WTC11 (cell line): Measurements from ENCODE around the gene YES1. TPM values are rescaled to one million over a fixed set of nuclear protein-coding genes. Genes with fewer than 3 reads are reported as not detected.

ENCODE experiments used
- ATAC-seq: fragments of 200-7000 bp; cut with Tn5 transposase; 2 replicates; pipeline ENCODE4 v1.10.0; 2021; ENCODE audit warnings: mild to moderate bottlenecking, moderate library complexity
- CTCF ChIA-PET: fragments of 300-600 bp; sonication (Branson Sonifier 250); formaldehyde crosslinking; loops from one replicate; lab custom pipeline; 2021; ENCODE audit warnings: antibody characterized with exemption; lab: Charles Lee
- POLR2A ChIA-PET: fragments of 350-600 bp; sonication (Branson Sonifier 250); formaldehyde crosslinking; loops from one replicate; lab custom pipeline; 2021; ENCODE audit warnings: antibody characterized with exemption; lab: Charles Lee
- DNase-seq: peaks from one replicate; pipeline ENCODE4 v3.0.0; 2021; ENCODE audit warnings: low spot score
- H3K27ac Mint-ChIP-seq: 2 replicates; pipeline ENCODE4 v1.8.0; 2021; ENCODE audit warnings: mixed read lengths
- H3K27me3 Mint-ChIP-seq: 2 replicates; pipeline ENCODE4 v1.8.0; 2021; ENCODE audit warnings: low read depth, mild to moderate bottlenecking, moderate library complexity, mixed read lengths
- H3K36me3 Mint-ChIP-seq: 2 replicates; pipeline ENCODE4 v1.8.0; 2021; ENCODE audit warnings: mixed read lengths
- H3K4me1 Mint-ChIP-seq: 2 replicates; pipeline ENCODE4 v1.8.0; 2022; ENCODE audit warnings: mixed read lengths
- H3K4me3 Mint-ChIP-seq: 2 replicates; pipeline ENCODE4 v1.8.0; 2021; ENCODE audit warnings: mild to moderate bottlenecking, moderate library complexity, mixed read lengths
- H3K9me3 Mint-ChIP-seq: 2 replicates; pipeline ENCODE4 v1.8.0; 2021; ENCODE audit warnings: mixed read lengths
- CBFB ChIP-seq: sonication (generic); formaldehyde crosslinking; IDR thresholded peaks from 2 replicates; pipeline ENCODE4 v1.8.1; 2022; ENCODE audit warnings: mild to moderate bottlenecking, low read depth, missing genetic modification reagents
- CREM ChIP-seq: sonication (generic); formaldehyde crosslinking; IDR thresholded peaks from 2 replicates; pipeline ENCODE4 v1.8.1; 2022; ENCODE audit warnings: mild to moderate bottlenecking, missing genetic modification reagents, moderate library complexity
- ELF4 ChIP-seq: sonication (generic); formaldehyde crosslinking; IDR thresholded peaks from 2 replicates; pipeline ENCODE4 v1.8.1; 2022; ENCODE audit warnings: low read depth, mild to moderate bottlenecking, moderate library complexity, missing genetic modification reagents
- ETV6 ChIP-seq: sonication (generic); formaldehyde crosslinking; IDR thresholded peaks from 2 replicates; pipeline ENCODE4 v1.8.1; 2022; ENCODE audit warnings: mild to moderate bottlenecking, missing genetic modification reagents
- HMGXB4 ChIP-seq: sonication (generic); formaldehyde crosslinking; IDR thresholded peaks from 2 replicates; pipeline ENCODE4 v1.8.1; 2023; ENCODE audit warnings: mild to moderate bottlenecking, moderate library complexity, missing genetic modification reagents
- KAT7 ChIP-seq: sonication (generic); formaldehyde crosslinking; IDR thresholded peaks from 2 replicates; pipeline ENCODE4 v1.8.1; 2023; ENCODE audit warnings: missing genetic modification reagents, mild to moderate bottlenecking, borderline replicate concordance
- SMAD4 ChIP-seq: sonication (generic); formaldehyde crosslinking; IDR thresholded peaks from 2 replicates; pipeline ENCODE4 v1.8.0; 2022; ENCODE audit warnings: mild to moderate bottlenecking, missing genetic modification reagents
- SOX15 ChIP-seq: fragments of 250-450 bp; sonication (Bioruptor Pico); IDR thresholded peaks from 2 replicates; pipeline ENCODE4 v1.9.0; 2021; ENCODE audit warnings: mild to moderate bottlenecking
- ZNF121 ChIP-seq: sonication (generic); formaldehyde crosslinking; IDR thresholded peaks from 2 replicates; pipeline ENCODE4 v1.8.0; 2023; ENCODE audit warnings: missing genetic modification reagents
- ZNF138 ChIP-seq: sonication (generic); formaldehyde crosslinking; conservative IDR thresholded peaks from 2 replicates; pipeline ENCODE4 v1.8.1; 2022; ENCODE audit warnings: mild to moderate bottlenecking, moderate library complexity, missing genetic modification reagents
- ZNF219 ChIP-seq: sonication (generic); formaldehyde crosslinking; IDR thresholded peaks from 2 replicates; pipeline ENCODE4 v1.8.0; 2023; ENCODE audit warnings: missing genetic modification reagents, mild to moderate bottlenecking, borderline replicate concordance
- ZNF425 ChIP-seq: fragments of 250-450 bp; sonication (Bioruptor Pico); conservative IDR thresholded peaks from 2 replicates; pipeline ENCODE4 v1.9.0; 2021; ENCODE audit warnings: mild to moderate bottlenecking
- total RNA-seq: library from RNA; stranded (reverse); gene quantifications from 3 replicates; pipeline ENCODE4 v1.2.3, GENCODE V29; 2021
- TF ChIP-seq, protein P1 (sequence below): fragments of 250-450 bp; sonication (Bioruptor Pico); IDR thresholded peaks from 2 replicates; pipeline ENCODE4 v1.9.0; 2021; ENCODE audit warnings: mild to moderate bottlenecking, borderline replicate concordance
- TF ChIP-seq, protein P2 (sequence below): sonication (generic); formaldehyde crosslinking; IDR thresholded peaks from 2 replicates; pipeline ENCODE4 v1.8.1; 2023; ENCODE audit warnings: mild to moderate bottlenecking, missing genetic modification reagents
- TF ChIP-seq, protein P3 (sequence below): sonication (generic); formaldehyde crosslinking; IDR thresholded peaks from 2 replicates; pipeline ENCODE4 v1.8.0; 2023; ENCODE audit warnings: missing genetic modification reagents

Gene YES1
- total RNA-seq, 1 experiment from 2014 or later: 113 TPM

DNA sequence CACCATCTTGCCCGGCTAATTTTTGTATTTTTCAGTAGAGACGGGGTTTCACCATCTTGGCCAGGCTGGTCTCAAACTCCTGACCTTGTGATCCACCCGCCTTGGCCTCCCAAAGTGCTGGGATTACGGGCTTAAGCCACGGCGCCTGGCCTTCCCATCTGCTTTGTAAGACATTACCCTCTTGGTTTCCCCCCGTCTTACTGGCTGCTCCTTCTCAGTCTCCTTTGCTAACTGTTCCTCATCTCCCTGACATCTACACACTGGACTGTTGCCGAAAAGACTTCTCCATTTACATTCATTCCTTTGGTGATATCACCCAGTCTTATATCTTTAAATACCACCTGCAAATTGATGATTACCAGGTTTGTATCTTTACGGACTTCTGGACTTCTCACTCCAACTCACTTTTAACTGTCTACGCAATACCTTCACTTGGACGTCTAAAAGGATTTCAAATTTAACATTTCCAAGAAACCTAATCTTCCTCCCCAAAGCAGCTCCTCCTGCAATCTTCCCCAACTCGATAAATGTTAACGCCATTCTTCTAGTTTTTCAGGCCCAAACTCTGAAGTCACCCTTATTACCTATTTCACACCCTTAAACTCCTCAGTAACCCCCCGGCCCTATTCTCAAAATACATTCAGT, 37.9 kb downstream of the YES1 start:
- H3K4me3 Mint-ChIP-seq: no peak overlapping the region
- ATAC-seq (no peak), DNase-seq (no peak)
- peaks cover 14% of the 10 kb centered on the region for H3K4me1 Mint-ChIP-seq
- CTCF ChIA-PET: no interaction called here
- H3K27ac Mint-ChIP-seq: no peak overlapping the region; the same call in 1 of the 2 replicates
- no peaks in the 10 kb centered on the region for H3K36me3 Mint-ChIP-seq
- no peaks in the 10 kb centered on the region for H3K9me3 Mint-ChIP-seq
- TF ChIP-seq ZNF425 (CRISPR knock-in tag) (no peak), ZNF138 (CRISPR knock-in tag) (no peak), ZNF121 (CRISPR knock-in tag) (no peak), CREM (CRISPR knock-in tag) (no peak), KAT7 (no peak), HMGXB4 (no peak), ELF4 (CRISPR knock-in tag) (no peak), SOX15 (CRISPR knock-in tag) (no peak), CBFB (CRISPR knock-in tag) (no peak), ZNF219 (CRISPR knock-in tag) (no peak), ETV6 (CRISPR knock-in tag) (no peak), SMAD4 (no peak)
- TF ChIP-seq, protein P1, sequence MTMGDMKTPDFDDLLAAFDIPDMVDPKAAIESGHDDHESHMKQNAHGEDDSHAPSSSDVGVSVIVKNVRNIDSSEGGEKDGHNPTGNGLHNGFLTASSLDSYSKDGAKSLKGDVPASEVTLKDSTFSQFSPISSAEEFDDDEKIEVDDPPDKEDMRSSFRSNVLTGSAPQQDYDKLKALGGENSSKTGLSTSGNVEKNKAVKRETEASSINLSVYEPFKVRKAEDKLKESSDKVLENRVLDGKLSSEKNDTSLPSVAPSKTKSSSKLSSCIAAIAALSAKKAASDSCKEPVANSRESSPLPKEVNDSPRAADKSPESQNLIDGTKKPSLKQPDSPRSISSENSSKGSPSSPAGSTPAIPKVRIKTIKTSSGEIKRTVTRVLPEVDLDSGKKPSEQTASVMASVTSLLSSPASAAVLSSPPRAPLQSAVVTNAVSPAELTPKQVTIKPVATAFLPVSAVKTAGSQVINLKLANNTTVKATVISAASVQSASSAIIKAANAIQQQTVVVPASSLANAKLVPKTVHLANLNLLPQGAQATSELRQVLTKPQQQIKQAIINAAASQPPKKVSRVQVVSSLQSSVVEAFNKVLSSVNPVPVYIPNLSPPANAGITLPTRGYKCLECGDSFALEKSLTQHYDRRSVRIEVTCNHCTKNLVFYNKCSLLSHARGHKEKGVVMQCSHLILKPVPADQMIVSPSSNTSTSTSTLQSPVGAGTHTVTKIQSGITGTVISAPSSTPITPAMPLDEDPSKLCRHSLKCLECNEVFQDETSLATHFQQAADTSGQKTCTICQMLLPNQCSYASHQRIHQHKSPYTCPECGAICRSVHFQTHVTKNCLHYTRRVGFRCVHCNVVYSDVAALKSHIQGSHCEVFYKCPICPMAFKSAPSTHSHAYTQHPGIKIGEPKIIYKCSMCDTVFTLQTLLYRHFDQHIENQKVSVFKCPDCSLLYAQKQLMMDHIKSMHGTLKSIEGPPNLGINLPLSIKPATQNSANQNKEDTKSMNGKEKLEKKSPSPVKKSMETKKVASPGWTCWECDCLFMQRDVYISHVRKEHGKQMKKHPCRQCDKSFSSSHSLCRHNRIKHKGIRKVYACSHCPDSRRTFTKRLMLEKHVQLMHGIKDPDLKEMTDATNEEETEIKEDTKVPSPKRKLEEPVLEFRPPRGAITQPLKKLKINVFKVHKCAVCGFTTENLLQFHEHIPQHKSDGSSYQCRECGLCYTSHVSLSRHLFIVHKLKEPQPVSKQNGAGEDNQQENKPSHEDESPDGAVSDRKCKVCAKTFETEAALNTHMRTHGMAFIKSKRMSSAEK (CRISPR knock-in tag): no peak
- TF ChIP-seq, protein P2, sequence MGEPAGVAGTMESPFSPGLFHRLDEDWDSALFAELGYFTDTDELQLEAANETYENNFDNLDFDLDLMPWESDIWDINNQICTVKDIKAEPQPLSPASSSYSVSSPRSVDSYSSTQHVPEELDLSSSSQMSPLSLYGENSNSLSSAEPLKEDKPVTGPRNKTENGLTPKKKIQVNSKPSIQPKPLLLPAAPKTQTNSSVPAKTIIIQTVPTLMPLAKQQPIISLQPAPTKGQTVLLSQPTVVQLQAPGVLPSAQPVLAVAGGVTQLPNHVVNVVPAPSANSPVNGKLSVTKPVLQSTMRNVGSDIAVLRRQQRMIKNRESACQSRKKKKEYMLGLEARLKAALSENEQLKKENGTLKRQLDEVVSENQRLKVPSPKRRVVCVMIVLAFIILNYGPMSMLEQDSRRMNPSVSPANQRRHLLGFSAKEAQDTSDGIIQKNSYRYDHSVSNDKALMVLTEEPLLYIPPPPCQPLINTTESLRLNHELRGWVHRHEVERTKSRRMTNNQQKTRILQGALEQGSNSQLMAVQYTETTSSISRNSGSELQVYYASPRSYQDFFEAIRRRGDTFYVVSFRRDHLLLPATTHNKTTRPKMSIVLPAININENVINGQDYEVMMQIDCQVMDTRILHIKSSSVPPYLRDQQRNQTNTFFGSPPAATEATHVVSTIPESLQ (CRISPR knock-in tag): no peak
- TF ChIP-seq, protein P3, sequence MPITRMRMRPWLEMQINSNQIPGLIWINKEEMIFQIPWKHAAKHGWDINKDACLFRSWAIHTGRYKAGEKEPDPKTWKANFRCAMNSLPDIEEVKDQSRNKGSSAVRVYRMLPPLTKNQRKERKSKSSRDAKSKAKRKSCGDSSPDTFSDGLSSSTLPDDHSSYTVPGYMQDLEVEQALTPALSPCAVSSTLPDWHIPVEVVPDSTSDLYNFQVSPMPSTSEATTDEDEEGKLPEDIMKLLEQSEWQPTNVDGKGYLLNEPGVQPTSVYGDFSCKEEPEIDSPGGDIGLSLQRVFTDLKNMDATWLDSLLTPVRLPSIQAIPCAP (CRISPR knock-in tag): no peak
- H3K27me3 Mint-ChIP-seq: no peaks in the 10 kb centered on the region
- POLR2A ChIA-PET: no interaction called here
